K562 (cell line): Measurements from ENCODE around the gene COL13A1. TPM values are rescaled to one million over a fixed set of nuclear protein-coding genes. Genes with fewer than 3 reads are reported as not detected.

Source experiments
- ATAC-seq: fragments of 200-7000 bp; cut with Tn5 transposase; 3 replicates; pipeline ENCODE4 v1.9.1; 2020; ENCODE audit warnings: moderate library complexity
- BruUV-seq: library from RNA; stranded (reverse); fragments of 400-500 nt; replicated peaks from 2 replicates; lab custom pipeline; 2021; lab: Mats Ljungman, UMichigan
- CTCF ChIA-PET: fragments of 300-600 bp; formaldehyde crosslinking; extraction: SDS; loops from one replicate; lab custom pipeline; 2021; ENCODE audit warnings: low intra/inter-chr PET ratio; lab: Yijun Ruan, JAX
- POLR2A ChIA-PET: fragments of 300-600, 350-650 bp; sonication (Branson Sonifier 250); formaldehyde crosslinking; extraction: SDS; loops from one replicate; lab custom pipeline; 2021; ENCODE audit warnings: antibody characterized with exemption, inconsistent platforms; lab: Yijun Ruan, JAX
- DNase-seq, 4 experiments: peaks; one replicate each; pipeline versions ENCODE4 v3.0.0 to v3.0.0-alpha.2; 2011 to 2018; ENCODE audit warnings: low spot score in 3 of 4, mixed read lengths in 3 of 4; ENCODE audit errors: extremely low read depth in 1 of 4
- FAIRE-seq: peaks from 2 replicates; lab custom pipeline; 2011; peaks lifted over from hg19 to GRCh38; lab: Jason Lieb, UNC
- H2AFZ ChIP-seq: 2 replicates; pipeline ENCODE4 v1.6.0; 2011; ENCODE audit warnings: low read depth, low read length, control low read depth, inconsistent platforms
- H3K27ac ChIP-seq: fragments of 200-600 bp; 3 replicates; pipeline ENCODE4 v1.8.0; 2011; ENCODE audit warnings: low read depth, mild to moderate bottlenecking, control low read depth, inconsistent platforms, low read length, moderate library complexity, mixed read lengths; ENCODE audit errors: extremely low read depth
- H3K27me3 ChIP-seq, 2 experiments: fragments of 300-600 bp in 1 of 2; 2 replicates in 1 of 2; 3 replicates in 1 of 2; pipeline versions ENCODE4 v1.6.0 to v1.8.0; 2011; ENCODE audit warnings: inconsistent platforms in 2 of 2, low read length in 2 of 2, mild to moderate bottlenecking in 1 of 2, mixed read lengths in 1 of 2, moderate library complexity in 1 of 2; ENCODE audit not compliant: control insufficient read depth in 2 of 2, insufficient read depth in 2 of 2
- H3K36me3 ChIP-seq: fragments of 300-600 bp; 3 replicates; pipeline ENCODE4 v1.8.0; 2011; ENCODE audit warnings: mild to moderate bottlenecking, low read length, inconsistent platforms; ENCODE audit not compliant: control insufficient read depth, insufficient read depth
- H3K4me1 ChIP-seq, 2 experiments: fragments of 200-600 bp in 1 of 2; replicated peaks in 1 of 2; 2 replicates in 1 of 2; 3 replicates in 1 of 2; pipeline versions ENCODE4 v1.5.1 to v1.8.0; 2011; ENCODE audit warnings: inconsistent platforms in 2 of 2, low read length in 2 of 2, mild to moderate bottlenecking in 1 of 2, mixed read lengths in 1 of 2, moderate library complexity in 1 of 2; ENCODE audit not compliant: control insufficient read depth in 2 of 2, insufficient read depth in 2 of 2
- H3K4me2 ChIP-seq: 2 replicates; pipeline ENCODE4 v1.6.1; 2011; ENCODE audit warnings: low read length, control low read depth, inconsistent platforms, mixed read lengths; ENCODE audit not compliant: insufficient read depth
- H3K4me3 ChIP-seq: fragments of 200-600 bp; sonication (generic), shearing (Covaris generic); 2 replicates; pipeline ENCODE4 v1.5.1; 2016; ENCODE audit warnings: control low read depth, inconsistent platforms
- H3K79me2 ChIP-seq: fragments of 200-600 bp; 3 replicates; pipeline ENCODE4 v1.8.0; 2011; ENCODE audit warnings: low read length, inconsistent platforms; ENCODE audit not compliant: control insufficient read depth, insufficient read depth
- H3K9ac ChIP-seq, 2 experiments: 2 replicates each; pipeline versions ENCODE4 v1.6.0 to v1.6.1; 2011; ENCODE audit warnings: low read depth in 2 of 2, low read length in 2 of 2, control low read depth in 1 of 2, inconsistent platforms in 1 of 2, mild to moderate bottlenecking in 1 of 2, mixed read lengths in 1 of 2; ENCODE audit not compliant: insufficient read depth in 1 of 2
- H3K9me1 ChIP-seq: one replicate; pipeline ENCODE4 v1.6.0; 2011; ENCODE audit warnings: inconsistent platforms, mild to moderate bottlenecking, low read length, moderate library complexity; ENCODE audit not compliant: control insufficient read depth, insufficient read depth
- H3K9me3 ChIP-seq: replicated peaks from 2 replicates; pipeline ENCODE4 v1.5.1; 2011; ENCODE audit warnings: low read depth, low read length, inconsistent platforms; ENCODE audit not compliant: control insufficient read depth, insufficient read depth
- H4K20me1 ChIP-seq: replicated peaks from 2 replicates; pipeline ENCODE4 v1.6.1; 2011; ENCODE audit warnings: low read length, inconsistent platforms, mixed read lengths; ENCODE audit not compliant: control insufficient read depth, insufficient read depth
- ARHGAP35 ChIP-seq: fragments of 450-650 bp; IDR thresholded peaks from 2 replicates; pipeline ENCODE4 v1.6.1; 2018; ENCODE audit not compliant: partially characterized antibody
- CHAMP1 ChIP-seq: fragments of 450-650 bp; IDR thresholded peaks from 2 replicates; pipeline ENCODE4 v1.6.1; 2016; ENCODE audit warnings: mild to moderate bottlenecking
- EWSR1 ChIP-seq: fragments of 450-650 bp; IDR thresholded peaks from 2 replicates; pipeline ENCODE4 v1.6.1; 2018; ENCODE audit warnings: borderline replicate concordance, mild to moderate bottlenecking, low read depth, moderate library complexity; ENCODE audit not compliant: partially characterized antibody
- MEF2D ChIP-seq: conservative IDR thresholded peaks from 2 replicates; pipeline ENCODE4 v1.6.1; 2016; ENCODE audit warnings: low read depth, missing genetic modification characterization, missing compliant biosample characterization
- MTF1 ChIP-seq: fragments of 250-450 bp; sonication (Bioruptor Pico); IDR thresholded peaks from 2 replicates; pipeline ENCODE4 v1.9.0; 2021; ENCODE audit warnings: moderate library complexity, mild to moderate bottlenecking, inconsistent platforms, borderline replicate concordance
- NFIX ChIP-seq: fragments of 250-450 bp; sonication (Bioruptor Pico); IDR thresholded peaks from 2 replicates; pipeline ENCODE4 v1.4.0; 2020; ENCODE audit warnings: low read depth, mild to moderate bottlenecking, moderate library complexity
- RBFOX2 ChIP-seq: fragments of 200-400 bp; formaldehyde crosslinking; IDR thresholded peaks from 2 replicates; pipeline ENCODE4 v1.6.1; 2017; ENCODE audit warnings: low read depth, mild to moderate bottlenecking, low read length, moderate library complexity
- RBM14 ChIP-seq: fragments of 200-400 bp; formaldehyde crosslinking; IDR thresholded peaks from 2 replicates; pipeline ENCODE4 v1.6.1; 2018; ENCODE audit warnings: low read depth, mild to moderate bottlenecking, low read length, moderate library complexity, borderline replicate concordance; ENCODE audit not compliant: insufficient read depth
- SETDB1 ChIP-seq: IDR thresholded peaks from one replicate; pipeline ENCODE4 v1.6.1; 2012; ENCODE audit warnings: low read length, control low read depth, inconsistent platforms
- TAF1 ChIP-seq: IDR thresholded peaks from 2 replicates; pipeline ENCODE4 v1.6.1; 2011; ENCODE audit warnings: mild to moderate bottlenecking, low read length, moderate library complexity; ENCODE audit not compliant: insufficient read depth, control insufficient read depth, severe bottlenecking; ENCODE audit errors: extremely low read depth
- TRIM28 ChIP-seq: fragments of 450-650 bp; IDR thresholded peaks from 2 replicates; pipeline ENCODE4 v1.6.1; 2017
- YY1 ChIP-seq, 3 experiments: IDR thresholded peaks; 2 replicates each; pipeline ENCODE4 v1.6.1; 2011; ENCODE audit warnings: low read length in 2 of 3, mild to moderate bottlenecking in 2 of 3, moderate library complexity in 2 of 3, borderline replicate concordance in 1 of 3, control low read depth in 1 of 3, low read depth in 1 of 3; ENCODE audit not compliant: insufficient read depth in 3 of 3, insufficient replicate concordance in 2 of 3, control insufficient read depth in 1 of 3, insufficient read length in 1 of 3; ENCODE audit errors: extremely low read depth in 1 of 3
- ZNF140 ChIP-seq: fragments of 250-450 bp; sonication (Bioruptor Pico); IDR thresholded peaks from 2 replicates; pipeline ENCODE4 v1.8.0; 2021; ENCODE audit warnings: moderate library complexity, mild to moderate bottlenecking, inconsistent platforms
- ZNF41 ChIP-seq: fragments of 250-450 bp; sonication (Bioruptor Pico); conservative IDR thresholded peaks from 2 replicates; pipeline ENCODE4 v1.4.0; 2020; ENCODE audit warnings: mild to moderate bottlenecking
- ZNF551 ChIP-seq: fragments of 250-450 bp; sonication (Bioruptor Pico); IDR thresholded peaks from 2 replicates; pipeline ENCODE4 v1.5.0; 2021; ENCODE audit warnings: mild to moderate bottlenecking, moderate library complexity
- WGBS: fragments of 100-300 bp; shearing (Covaris generic); methylation state at CpG from one replicate; pipeline ENCODE4 v1.1.6; 2016; ENCODE audit warnings: low coverage, mixed read lengths; ENCODE audit not compliant: insufficient coverage; ENCODE audit errors: missing lambda C conversion rate; 5-methylcytosine and 5-hydroxymethylcytosine counted together
- in situ Hi-C: fragments of 300-500 bp; cut with MboI; formaldehyde crosslinking; loops from 4 replicates; pipeline ENCODE4 v1.15.0; 2018; ENCODE audit warnings: inconsistent platforms, mixed read lengths
- intact Hi-C: fragments of 100-400 bp; cut with micrococcal nuclease; formaldehyde crosslinking; loops from 2 replicates; pipeline ENCODE4 v1.14.2; 2022
- polyA plus RNA-seq, 8 experiments: library from polyadenylated mRNA; depleted of rRNA in 4 of 8; stranded (reverse) in 5 of 8; unstranded in 3 of 8; fragments of >200 nt; fragmentation: Nextera tagmentation in 2 of 8; fragmentation: Illumina TruSeq in 1 of 8; extraction: Ambion mirVana in 2 of 8; extraction: Trizol in 1 of 8; gene quantifications; 2 replicates each; pipeline versions ENCODE4 v1.2.1 to v1.2.3, GENCODE V29; 2011 to 2014; ENCODE audit warnings: inconsistent platforms in 1 of 8, missing spikeins in 1 of 8
- total RNA-seq, 7 experiments: library from RNA; depleted of rRNA in 6 of 7; stranded (reverse); fragments of >200 nt in 6 of 7; fragmentation: Illumina TruSeq in 2 of 7; extraction: Trizol in 2 of 7; gene quantifications; 2 replicates each; pipeline versions ENCODE4 v1.2.1 to v1.2.3, GENCODE V29; 2011 to 2021; ENCODE audit warnings: low replicate concordance in 1 of 7
- TF ChIP-seq, protein P1 (sequence below): sonication (generic); formaldehyde crosslinking; IDR thresholded peaks from 2 replicates; pipeline ENCODE4 v1.8.0; 2023; ENCODE audit warnings: mild to moderate bottlenecking, missing genetic modification reagents

Gene COL13A1
- total and polyA plus RNA-seq, 9 of the 15 experiments (the other 6 are each of a cell fraction or from before 2014, with no cell fraction given) = not detected

DNA sequence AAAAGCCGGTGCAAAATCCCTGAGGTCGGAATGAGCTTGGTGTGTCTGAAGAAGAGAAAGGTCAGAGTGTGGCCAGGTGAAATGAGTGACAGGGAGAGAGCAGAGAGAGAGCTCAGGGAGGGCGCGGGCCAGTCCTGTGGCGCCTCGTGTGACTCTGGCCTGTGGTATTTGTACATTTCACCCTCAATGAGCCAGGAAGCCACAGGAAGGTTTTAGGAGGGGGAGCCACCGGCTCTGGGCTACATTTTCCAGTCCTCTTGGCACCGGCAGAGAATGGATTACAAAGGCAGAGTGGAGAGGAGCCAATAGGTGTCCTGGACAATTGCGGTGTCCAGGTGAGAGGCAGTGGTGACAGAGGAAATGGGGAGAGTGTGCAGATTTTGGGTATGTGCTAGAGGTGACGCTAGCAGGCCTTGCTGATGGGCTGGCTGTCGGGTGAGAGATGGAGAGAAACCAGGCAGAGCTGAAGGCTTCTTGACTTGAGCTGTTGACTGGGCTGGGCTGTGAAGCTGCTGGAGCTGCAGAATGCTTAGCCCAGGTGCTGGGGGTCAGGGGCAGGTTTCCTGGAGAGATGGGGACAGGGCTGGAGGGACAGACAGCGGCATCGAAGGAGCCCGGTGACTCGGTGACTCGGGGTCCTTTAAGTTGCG, 38.1 kb downstream of the COL13A1 start (continued):
- TF ChIP-seq CHAMP1 (no peak), ZNF140 (CRISPR knock-in tag) (no peak), YY1 (IDR thresholded peaks at IDR 0.05; ENCODE audit: borderline replicate concordance in 1 of 3, control insufficient read depth in 1 of 3, extremely low read depth in 1 of 3, insufficient read depth in 3 of 3, insufficient read length in 1 of 3, insufficient replicate concordance in 2 of 3, low read depth in 1 of 3, low read length in 2 of 3) (no peak), ZNF551 (CRISPR knock-in tag) (no peak), TAF1 (no peak), MEF2D (tag) (no peak)

- Histone ChIP-seq H2AFZ (no peak overlapping the region), H4K20me1 (0 out of 2 replicates have a peak, but pooled peaks cover 5% of the 10 kb centered on the region)
- in situ Hi-C loops = no loop called here
- no peak for TF ChIP-seq MTF1 (CRISPR knock-in tag)
- TF ChIP-seq RBM14 = no peak
- TF ChIP-seq ZNF41 (CRISPR knock-in tag) = no peak
- TF ChIP-seq ZNF551 (CRISPR knock-in tag) = no peak
- TF ChIP-seq SETDB1 = no peak
- no peak for TF ChIP-seq NFIX (CRISPR knock-in tag)
- TF ChIP-seq EWSR1 = no peak
- TF ChIP-seq RBFOX2 = no peak
- no peak for TF ChIP-seq TRIM28
- no peak for TF ChIP-seq ARHGAP35
- TF ChIP-seq, protein P1, sequence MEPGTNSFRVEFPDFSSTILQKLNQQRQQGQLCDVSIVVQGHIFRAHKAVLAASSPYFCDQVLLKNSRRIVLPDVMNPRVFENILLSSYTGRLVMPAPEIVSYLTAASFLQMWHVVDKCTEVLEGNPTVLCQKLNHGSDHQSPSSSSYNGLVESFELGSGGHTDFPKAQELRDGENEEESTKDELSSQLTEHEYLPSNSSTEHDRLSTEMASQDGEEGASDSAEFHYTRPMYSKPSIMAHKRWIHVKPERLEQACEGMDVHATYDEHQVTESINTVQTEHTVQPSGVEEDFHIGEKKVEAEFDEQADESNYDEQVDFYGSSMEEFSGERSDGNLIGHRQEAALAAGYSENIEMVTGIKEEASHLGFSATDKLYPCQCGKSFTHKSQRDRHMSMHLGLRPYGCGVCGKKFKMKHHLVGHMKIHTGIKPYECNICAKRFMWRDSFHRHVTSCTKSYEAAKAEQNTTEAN (CRISPR knock-in tag) = no peak
- TF ChIP-seq, all 486 proteins: peak for 0
- DNase-seq (no peak), ATAC-seq (no peak), FAIRE-seq (no peak)
- Histone ChIP-seq H3K9ac (no peak overlapping the region), H3K79me2 (no peaks in the 10 kb centered on the region), H3K36me3 (no peaks in the 10 kb centered on the region), H3K4me3 (no peak overlapping the region), H3K27ac (no peak overlapping the region), H3K9me1 (no peaks in the 10 kb centered on the region), H3K9me3 (no peaks in the 10 kb centered on the region), H3K4me1 (no peaks in the 10 kb centered on the region), H3K4me2 (no peak overlapping the region), H3K27me3 (peaks cover 8 to 72% of the 10 kb centered on the region in 2 experiments; a peak in 4 of 5 replicates)
- intact Hi-C loops = no loop called here
- POLR2A ChIA-PET = no interaction called here
- CTCF ChIA-PET = no interaction called here
- WGBS = under 1% methylated on average over 7 of the region's 9 CpGs
- BruUV-seq = no TSS peak
These were observed 39.1 kb downstream of the COL13A1 start for GRCh38 chr10:69840773-69841172.
